GM19035 (cell line): Measurements from ENCODE around the gene TSPOAP1.

Experiments used
- ATAC-seq: cut with Tn5 transposase; IDR thresholded peaks from one replicate; pipeline ENCODE4 v1.9.1; 2021; ENCODE audit not compliant: unreplicated experiment

Gene TSPOAP1

GRCh38 chr17:58329810-58330537 lies 1.4 kb upstream of the TSPOAP1 start:
- peak; percentile 8 for ATAC-seq

GRCh38 chr17:58329035-58329809 lies 627 bp upstream of the TSPOAP1 start:
- ATAC-seq = peak; percentile 43

DNA sequence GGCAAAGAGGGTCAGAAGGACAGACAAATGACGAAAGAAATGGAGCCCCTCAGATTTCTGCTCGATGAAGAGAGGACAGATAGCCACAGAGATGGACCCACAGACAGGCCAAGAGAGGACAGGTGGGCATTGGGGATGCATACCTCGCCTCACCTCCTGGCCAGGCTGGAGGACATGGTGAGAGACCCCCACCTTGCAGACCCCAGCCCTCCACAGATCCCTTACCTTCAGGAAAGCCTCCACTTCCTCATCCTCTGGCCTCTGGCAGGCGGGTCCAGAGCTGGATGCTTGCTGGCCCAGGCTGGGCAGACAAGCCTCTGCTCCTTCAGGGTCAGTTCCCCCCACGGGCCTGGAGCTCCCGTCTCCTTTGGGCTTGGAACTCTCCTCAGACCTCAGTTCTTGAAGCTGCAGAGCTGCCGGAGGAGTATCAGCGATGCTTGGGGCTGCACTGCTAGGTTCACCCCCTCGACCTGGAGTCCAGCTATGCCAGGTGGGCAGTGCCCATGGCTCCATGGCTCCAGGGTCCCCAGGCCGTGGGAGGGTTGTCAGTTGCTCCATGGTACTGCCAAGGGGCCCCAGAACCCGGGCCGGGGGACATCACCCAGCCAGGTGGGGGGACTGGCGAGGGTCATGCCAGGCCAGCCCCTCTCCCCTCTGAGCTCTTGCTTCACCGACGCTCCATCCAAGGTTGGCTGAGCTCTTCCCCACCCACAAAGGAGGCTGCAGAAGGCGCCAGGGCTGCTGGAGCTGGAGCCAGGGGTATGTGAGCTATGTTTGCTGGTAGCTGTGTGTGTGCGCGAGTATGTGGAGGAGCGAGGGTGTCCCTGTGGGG lies 1.0 kb downstream of the TSPOAP1 start:
- ATAC-seq = no peak

DNA sequence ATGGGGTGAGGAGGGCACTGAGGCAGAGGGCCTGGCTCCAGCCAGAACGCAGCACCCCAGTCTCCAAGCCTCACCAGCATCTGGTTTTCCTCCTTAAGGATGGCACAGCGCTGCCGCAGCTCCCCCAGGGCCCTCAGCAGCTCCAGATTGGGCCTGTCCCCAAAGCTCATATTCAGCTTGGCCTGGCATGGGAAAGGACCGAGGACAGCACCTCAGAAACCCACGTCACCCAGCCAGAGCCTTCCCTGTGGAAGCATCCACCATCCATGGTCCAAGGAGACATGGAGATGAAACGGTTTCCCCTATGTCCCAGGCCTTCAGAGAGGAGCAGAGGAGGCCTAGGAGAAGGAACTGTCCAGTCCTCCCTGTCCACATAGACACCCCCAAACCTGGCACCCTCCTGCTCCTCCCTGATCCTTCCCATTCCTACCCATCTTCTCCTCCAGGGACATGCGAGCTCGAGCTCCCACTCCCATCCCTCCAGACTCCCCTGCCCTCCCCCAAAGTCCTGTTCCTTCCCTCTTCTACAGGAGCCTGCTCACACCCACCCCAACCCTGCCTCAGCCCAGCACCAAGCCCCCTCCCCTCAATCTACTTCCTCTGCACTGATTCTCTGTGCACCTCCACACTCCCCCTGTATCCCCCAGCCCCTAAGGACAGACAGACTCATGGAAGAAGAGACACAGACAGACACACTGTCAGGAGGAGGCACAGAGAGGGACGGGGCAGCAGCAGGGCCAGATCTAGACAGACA lies 1.8 kb downstream of the TSPOAP1 start:
- no peak for ATAC-seq

- ATAC-seq = no peak
Measured at GRCh38 chr17:58325976-58326468, 2.6 kb downstream of the TSPOAP1 start.

DNA sequence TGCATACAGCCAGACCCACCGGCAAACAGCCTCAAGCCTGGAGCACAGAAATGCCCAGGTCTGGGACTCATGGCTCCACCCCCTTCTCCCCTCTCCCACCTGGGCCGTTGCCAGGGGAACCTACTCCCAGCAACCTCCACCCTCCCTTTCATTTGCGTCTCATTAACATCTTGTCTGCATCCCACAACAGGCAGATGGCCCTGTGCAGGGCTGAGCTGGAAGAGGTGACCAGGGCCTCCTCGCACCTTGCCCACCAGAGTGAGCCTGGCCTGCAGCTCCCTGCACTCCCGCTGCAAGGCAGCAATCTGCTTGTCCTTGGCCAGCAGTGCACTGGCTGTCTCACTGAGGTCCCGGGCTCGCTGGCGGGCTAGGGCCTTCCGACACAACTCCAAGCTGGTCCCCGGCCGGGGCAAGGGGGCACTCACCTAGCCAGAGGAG lies 3.3 kb downstream of the TSPOAP1 start:
- ATAC-seq = no peak

GRCh38 chr17:58324409-58325288 lies 3.9 kb downstream of the TSPOAP1 start:
- no peak for ATAC-seq

DNA sequence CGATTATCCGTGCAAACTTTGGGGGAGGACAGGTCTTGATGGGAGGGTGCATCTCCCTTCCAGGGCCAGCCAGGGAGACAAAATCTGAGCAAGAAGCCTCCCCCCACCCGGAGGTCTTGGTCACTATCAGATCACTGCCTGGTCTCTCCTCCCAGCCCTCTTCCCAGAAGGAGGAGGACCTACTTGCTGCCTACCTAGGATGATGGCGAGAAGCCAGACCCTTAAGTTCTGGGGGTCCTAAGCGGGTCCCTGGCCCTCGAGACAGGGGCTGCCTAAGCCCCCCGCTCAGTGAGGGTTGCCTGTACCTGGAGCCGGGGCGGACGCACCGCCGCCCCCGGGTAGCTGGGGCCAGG lies 4.6 kb downstream of the TSPOAP1 start:
- ATAC-seq = no peak

- ATAC-seq = no peak
Measured at GRCh38 chr17:58323366-58324055, 5.1 kb downstream of the TSPOAP1 start.

DNA sequence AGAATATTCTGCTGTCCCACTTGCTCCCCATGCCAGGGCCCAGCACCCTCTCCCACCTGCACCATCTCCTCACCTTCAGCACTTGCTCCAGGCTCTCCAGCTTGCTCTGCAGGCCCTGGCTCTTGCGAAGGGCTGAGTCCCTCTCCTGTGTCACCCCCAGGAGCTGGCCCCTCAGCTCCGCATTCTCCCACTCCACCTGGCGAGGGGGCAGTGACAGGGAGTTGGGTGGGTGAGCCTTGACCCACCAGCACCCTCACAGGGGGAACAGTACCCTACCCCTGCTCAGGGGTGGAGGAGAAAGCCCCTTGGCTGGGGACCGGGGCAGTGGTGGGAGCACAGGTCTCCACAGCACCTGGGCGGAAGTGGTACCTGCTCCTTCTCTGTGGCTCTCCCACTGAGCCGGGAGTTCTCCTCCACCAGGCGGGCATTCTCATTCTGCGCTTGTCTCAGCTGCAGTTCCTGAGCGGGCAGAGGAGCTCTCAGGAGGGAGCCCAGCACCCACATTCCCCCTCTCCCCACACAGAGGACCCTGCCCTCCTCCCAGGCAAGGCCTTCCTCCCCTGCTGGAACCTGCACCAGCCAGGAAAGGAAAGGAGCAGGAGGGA lies 5.9 kb downstream of the TSPOAP1 start:
- ATAC-seq = no peak

DNA sequence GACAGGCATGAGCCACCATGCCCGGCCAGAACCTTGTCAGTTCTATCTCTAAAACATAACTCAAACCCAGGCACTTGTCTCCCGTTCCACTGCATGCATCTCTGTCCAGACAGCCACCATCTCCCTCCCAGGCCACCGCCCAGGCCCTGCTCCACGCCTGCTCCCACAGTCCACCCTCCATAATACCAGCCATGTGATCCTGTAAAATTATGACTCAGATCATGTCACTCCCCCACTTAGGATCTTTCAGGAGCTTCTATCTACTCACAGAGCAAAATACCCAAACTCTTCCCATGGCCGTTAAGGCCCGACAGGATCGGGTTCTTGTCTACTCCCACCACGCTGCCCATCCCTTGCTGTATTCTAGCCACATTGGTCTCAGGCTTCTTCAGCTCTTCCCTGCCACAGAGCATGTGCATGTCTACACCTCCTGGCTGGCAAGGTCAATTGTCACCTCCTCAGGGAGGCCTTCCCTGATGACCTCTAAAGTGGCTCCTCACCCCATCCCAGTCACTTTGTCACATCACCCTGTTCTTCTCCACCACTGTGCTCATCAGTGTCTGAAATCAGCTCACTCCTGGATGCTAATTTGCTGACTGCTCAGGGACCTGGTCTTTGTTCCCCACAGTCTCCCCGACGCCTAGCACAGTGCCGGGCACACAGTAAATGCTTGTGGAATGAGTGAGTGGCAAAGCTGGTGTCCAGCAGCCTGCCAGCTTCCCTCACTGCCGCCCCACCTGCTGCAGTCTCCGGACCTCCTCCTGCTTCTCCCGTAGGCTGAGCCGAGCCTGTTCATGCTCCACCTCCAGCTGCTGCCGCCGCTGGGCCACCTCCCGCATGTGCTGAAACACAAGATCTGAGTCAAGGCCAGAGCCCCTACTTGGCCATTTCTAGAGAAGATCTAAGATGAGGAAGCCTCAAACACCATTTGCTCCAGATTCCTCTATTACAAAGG lies 6.7 kb downstream of the TSPOAP1 start:
- no peak for ATAC-seq

- ATAC-seq = no peak
Measured at GRCh38 chr17:58320570-58321323, 7.8 kb downstream of the TSPOAP1 start.

- ATAC-seq = no peak
Measured at GRCh38 chr17:58320163-58320558, 8.4 kb downstream of the TSPOAP1 start.

GRCh38 chr17:58319173-58320162 lies 9.1 kb downstream of the TSPOAP1 start:
- ATAC-seq = no peak

GRCh38 chr17:58318627-58319172 lies 9.9 kb downstream of the TSPOAP1 start:
- no peak for ATAC-seq
